Measurements from ENCODE around the gene SIX1.

The SIX1 gene

DNA sequence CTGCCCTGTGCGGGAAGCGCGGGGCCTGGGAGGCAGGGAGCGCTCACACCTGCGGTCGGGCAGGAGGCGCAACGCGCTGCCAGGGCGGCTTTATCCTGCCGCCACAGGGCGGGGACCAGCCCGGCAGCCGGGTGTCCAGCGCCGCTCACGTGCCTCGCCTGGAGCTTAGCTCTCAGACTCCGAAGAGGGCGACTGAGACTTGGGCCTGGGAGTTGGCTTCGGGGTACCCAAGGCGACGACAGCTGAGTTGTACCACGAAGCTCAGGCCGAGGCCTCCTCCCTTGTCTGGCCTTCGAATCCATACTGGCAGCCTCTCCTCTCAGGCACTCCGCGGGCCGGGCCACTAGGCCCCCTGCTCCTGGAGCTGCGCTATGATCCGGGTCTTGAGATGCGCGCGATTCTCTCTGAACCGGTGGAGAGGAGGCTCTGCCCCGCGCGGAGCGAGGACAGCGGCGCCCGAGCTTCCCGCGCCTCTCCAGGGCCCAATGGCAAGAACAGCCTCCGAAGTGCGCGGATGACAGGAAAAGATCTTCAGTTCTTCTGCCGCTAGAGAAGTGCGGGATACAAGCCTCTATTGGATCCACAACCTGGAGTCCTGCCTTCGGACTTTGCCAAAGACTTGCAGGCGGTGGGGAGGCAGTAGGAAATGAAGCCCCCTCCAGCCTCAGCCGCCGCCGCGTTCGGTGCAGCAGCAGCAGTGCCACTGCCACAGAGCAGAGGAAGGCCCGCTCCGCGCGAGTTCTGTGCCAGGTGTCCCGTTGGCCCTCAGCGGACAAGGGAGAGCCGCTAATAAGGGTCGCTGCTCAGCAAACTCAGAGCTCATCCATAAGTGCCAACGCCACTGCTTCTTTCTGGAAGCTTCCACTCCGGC lies 6.8 kb downstream of the SIX1 start:
- DNase-seq (ENCODE audit: low spot score) = no peak

DNA sequence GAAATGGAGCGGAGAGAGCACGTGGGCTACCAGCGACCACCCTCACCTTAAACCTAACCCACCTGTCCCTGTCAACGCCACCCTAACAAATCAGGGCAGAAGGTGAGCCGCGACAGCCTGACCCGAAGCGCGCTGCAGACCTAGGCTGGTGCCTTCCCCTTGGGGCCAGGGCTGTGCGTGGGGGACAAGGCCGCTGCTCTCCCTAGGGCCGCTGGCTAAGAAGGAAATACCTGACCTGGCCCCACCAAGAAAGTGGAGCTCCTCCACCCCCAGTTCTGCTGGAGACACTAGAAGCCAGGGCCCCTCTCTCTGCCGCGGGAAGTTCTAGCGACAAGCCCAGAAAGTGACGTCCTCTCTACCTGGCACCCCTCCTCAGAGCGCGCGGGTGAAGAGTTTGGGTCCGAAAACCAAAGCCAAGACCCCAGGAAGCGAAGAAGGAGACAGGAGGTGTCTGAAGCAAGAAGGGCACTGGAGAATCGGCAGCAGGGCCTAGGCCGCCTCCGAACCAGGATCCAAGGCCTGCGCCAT lies 7.5 kb downstream of the SIX1 start:
- no peak for DNase-seq (ENCODE audit: low spot score)

DNA sequence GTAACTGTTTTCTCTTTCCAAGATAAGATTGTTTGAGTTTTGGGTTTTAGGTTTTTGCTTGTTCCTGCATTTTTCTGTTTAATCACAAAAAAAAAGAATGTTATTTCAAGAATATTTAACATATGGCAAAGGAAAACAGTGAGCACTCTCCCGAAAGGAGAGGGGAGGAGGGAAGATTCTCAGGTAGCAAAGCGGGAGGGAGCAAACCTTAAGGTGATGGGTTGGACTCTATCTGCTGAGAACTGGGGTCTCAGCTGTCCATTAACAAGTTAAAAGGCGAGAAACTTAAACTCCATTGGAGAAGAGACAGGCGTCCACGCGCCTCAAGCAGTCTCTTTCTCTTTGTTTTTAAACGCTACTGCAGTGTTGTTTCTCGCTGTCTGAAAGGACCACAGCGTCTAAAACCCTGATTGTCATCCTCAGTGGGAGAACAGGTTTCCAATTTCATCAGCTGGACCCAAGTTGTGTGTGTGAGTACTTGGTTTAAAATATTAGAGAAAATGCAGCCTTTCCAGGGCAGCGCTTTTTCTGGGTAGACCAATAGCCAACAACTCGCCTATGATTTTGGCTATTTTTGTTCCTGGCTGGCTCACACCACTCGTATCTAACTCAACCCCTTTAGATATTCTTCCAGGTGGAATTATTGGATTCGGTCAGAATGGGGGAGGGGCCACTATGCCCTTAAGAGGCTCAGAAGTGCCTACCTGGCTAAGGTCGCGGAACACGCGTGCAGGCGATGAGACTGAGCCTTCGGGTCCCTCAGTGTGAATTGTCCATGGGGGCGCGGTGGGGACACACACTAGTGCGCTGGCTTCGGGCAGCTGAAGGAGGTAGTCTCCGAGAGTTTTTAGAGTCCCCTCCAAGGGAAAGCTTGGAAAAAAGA lies 8.2 kb downstream of the SIX1 start:
- DNase-seq (ENCODE audit: low spot score) = no peak

DNA sequence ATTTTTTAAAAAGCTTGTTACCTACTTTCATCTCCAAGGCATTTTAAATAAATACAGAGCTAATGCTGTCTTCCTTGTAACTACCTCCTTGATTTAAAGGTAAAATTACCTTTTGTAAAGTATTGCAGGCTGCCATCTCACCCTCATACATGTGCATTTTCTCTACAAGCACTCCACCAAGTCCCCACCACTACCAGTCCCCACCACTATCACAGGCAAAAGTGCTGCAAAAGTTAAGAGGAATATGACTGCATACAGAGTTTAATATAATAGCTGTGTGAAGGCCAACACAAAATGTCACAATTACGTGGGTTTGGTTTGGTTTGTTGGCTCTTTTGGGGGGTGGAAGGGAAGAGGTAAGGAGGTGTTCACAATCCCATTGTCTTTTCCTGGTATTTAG lies 9.6 kb downstream of the SIX1 start:
- no peak for DNase-seq (ENCODE audit: low spot score)

DNA sequence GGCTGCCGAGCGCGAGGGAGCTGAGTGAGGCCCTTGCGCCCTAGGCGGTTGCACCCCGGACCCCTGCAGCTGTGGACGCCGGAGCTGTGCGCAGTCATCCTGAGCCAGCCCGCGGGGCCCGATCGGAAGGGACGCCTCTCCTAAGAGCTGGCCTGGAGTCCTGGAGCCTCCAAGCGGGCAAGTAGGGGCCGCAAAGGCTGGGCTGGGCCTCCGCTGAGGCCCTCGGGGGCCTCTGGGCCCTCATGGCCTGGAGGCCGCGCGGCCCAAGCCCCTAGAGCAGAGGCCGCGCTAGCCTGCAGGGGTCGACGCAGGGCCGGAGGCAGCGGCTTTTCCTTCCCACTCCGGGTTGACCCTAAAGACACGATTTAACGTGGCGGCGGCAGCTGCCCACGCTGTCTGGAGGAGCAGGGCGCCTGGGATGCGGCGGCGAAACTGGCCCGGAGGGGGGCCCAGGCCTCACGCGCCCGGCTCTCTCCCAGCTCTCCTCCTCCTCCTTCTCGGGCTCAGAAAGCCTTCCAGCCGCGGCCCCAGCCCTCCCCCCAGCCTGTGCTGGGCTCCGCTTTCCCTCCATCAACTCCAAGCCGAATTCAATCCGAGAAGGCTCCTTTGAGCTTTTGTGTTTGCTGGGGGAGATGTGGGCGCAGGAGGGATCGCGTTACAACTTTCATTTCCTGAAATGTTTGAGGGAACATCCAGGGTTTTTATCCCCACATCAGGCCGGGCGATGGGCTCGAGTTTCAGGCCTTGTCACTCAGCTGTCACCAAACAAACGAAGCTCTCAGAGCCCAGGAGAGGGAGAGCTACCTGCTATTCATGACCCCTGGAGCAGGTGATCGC lies 11.6 kb downstream of the SIX1 start:
- DNase-seq (ENCODE audit: low spot score) = peak; percentile 42

DNA sequence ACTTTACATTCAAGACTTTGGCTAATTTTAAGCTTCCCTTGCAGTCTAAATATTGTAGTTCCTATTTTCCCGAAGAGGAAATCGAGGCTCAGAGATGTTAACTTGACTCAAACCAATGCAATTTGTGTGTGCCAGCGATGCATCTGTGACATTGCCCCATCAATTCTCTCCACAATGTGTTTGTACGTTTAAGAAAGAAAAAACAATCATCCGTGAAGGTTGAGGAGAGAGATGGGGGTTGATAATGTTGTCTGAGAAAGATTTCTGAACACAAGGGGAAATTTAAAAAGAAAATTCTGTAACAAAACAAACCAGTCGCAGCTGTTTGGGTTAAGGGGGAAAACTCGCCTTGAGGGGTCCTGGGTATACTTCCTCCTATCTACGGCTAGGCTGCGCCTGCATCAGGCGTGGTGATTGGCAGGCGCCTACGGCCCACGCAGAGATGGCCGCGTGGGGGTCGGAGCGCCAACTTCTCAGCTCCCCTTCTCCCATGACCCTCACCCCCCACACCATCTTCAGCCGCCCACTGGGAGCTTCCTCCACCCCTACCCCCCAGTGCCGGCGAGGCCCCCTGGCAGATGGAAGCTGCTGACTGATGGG lies 12.3 kb downstream of the SIX1 start:
- no peak for DNase-seq (ENCODE audit: low spot score)

DNA sequence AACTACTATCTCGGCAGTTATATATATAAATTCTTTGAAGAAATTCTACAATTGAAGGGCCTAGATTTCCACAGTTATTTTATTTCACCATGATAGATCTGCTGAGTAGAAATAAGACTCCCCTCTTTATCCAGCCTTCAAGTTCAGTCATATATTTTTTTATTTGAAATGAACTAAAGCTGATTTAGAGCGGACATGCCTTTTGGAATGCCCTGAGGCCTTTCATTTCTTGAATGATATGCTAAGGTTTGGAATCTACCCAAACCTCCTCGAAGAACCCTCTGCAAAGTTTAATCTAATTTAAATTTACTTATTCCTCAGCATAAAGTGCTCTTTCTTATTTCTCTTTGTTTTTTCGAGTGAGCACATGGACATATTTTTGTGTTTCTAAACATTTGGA lies 15.1 kb downstream of the SIX1 start:
- DNase-seq (ENCODE audit: low spot score) = no peak

DNA sequence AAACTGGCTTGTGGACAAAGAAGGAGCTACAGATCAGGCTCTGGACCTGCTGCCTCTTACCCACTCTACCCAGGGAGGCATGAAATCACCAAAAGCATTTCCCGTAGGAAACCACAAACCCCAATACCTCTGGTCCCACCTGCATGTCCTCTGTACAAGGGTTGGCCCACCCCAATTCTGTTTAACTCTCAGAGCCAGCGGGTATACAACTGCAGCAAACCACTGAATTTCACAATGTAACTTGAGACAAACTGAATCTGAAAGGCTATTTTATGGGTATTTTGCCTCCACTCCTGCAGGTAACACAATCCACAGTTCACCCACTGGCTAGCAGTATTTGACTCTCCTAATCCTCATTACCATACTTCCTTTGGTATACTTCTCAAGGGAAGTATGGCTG lies 16.5 kb downstream of the SIX1 start:
- DNase-seq (ENCODE audit: low spot score) = no peak

DNA sequence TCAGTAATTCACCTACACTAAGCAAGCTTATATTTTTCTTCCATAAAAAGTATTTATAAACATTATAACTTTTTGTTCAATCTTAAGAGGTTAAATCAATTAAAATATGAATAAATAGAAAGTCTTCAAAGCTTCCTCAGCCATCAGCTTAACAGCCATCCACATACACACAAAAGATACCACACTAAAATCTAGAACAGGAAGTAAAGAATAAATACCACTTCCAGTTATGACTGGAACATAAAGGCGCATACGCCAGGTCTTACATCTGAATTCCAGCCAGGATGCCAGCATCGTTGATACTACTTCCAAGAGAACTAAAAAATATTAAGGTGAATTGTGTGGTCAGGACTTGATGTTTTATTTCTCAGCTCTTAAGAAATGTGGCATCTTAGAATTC lies 17.0 kb downstream of the SIX1 start:
- DNase-seq (ENCODE audit: low spot score) = no peak

DNA sequence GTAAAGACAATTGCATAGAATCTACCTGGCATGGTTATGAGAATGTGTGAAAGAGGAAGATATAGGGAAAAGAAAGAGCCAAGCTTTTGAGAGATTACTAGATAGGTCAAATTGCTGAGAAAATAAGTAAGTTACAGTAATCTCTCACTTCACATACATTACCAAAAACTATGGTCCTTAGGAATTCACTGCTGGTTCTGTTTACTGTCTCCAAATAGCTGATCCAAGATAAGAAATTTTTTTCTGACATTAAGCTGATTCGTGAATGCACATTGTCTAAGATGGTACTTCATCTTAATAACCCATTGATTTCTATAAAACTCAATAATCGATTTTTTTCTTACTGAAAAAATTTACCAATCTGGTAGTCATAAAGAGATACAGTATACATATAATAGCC lies 17.4 kb downstream of the SIX1 start:
- no peak for DNase-seq (ENCODE audit: low spot score)

DNA sequence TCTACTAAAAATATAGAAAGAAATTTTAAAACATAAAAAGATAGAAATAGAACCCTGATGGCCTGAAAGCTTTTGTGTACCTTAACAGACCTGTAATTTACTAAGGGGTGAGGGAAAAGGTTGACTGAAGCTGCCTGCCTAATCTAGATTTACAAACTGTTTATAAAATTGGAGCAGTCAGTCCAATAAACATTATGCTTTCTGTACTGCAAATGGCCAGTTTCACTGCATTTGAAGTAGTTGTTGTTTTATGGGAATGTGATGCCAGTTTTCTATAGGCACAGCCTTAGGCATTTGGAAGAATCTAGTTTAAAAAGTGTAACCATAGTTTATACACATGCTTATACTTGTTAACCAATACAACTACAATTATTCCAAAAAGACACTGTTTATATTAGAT lies 19.1 kb downstream of the SIX1 start:
- no peak for DNase-seq (ENCODE audit: low spot score)

DNA sequence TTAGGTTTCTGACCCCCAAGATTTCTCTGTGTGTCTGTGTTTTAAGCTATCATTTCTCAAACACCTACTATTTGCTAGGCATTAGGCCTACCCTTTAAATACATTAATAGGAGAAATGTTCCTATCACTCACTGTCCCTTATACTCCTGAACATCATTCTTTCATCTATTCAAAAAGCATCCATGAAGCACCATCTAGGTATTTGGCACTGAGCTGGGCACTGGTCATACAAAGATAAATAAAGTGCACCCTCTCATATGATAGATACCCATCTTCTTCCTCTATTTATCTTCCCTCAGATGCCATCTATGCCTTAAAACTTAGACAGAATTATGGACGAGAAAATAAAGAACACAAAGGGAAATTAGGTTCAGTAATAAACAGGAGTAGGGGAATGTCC lies 20.4 kb downstream of the SIX1 start:
- no peak for DNase-seq (ENCODE audit: low spot score)

DNA sequence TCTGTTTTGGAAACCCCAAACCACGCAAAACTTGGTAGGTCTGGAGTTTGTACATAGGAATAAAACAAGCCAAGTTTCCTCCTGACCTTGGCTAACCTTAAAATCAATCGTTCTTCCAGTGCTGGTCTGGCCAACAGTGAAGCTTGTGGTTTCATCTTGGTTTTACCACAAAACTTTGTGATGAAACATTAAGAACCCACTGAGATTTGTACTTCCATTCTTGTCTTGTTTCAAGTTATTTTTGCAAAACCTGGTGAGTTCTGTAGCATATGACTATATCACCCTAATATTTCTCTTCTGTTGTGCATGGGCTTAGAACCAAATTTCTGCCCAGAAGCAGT lies 26.4 kb downstream of the SIX1 start:
- peak; percentile 7 for DNase-seq (ENCODE audit: low spot score)

DNA sequence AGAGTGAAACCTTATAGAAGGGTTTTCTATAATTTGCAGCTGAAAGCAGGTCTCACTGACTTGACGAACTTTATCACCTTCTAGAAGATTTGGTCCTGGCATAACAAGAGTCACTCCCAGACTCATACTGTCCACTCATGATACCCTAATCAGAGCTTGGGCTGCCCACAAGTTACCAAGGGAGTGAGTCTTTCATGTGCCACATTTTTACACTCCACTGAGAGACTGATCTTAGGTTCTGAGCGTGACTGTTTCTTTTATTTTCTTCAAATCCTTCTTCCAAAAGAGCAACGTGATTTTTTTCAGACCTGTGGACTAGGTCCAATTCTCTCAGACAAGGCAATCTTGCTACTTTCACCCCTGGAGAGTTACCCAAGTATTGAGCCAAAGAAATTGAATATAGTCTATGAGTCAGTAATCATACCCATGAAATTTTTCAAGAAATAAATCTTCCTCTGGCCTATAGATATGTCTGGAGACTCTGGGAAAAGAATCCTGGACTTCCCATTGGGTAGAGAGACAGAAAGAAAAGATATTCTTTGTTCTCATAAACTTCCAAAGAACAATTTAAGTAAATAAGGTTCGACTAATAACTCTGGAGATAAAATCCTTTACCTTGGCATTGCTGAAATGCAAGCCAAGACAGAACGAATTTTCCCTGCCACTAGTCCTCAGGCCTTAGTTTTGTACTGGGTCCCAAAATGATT lies 26.9 kb downstream of the SIX1 start:
- no peak for DNase-seq (ENCODE audit: low spot score)

DNA sequence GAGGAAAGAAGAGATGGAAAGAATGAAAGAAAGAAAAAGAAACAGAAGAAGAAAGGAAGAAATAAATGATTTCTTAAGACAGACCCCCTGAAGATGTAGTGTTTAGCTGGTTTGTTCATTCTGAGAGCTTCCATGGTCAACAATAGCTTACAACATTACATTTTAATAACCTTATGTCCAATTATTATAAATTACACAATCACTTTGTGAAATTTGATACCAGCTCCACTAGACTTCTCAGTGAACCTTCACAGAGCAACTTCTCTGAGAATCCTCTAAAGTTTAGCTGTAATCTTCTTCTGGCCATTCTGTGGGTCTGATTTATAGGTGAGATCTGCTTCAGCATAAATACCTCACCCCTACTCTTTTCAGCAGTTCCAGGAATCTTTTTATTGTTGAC lies 27.9 kb downstream of the SIX1 start:
- DNase-seq (ENCODE audit: low spot score) = no peak

DNA sequence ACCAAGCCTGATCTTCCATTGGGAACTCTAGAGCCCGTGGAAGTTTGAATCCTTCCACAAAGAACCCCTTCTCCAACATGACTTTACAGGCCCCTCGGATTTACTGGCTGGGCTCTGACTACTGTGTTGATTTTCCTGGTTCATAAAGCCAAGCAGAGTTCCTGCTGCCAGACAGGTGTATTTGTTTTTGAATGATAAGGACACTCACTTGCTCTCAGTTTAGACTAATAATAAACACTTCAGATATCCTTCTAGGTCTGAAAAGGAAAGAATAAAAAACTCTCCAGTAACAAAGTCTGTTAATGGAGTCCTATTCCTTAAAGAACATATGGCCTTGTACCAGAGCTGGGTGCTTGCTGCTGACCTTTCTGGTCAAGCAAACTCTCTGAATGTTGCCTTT lies 31.0 kb downstream of the SIX1 start:
- no peak for DNase-seq (ENCODE audit: low spot score)

DNA sequence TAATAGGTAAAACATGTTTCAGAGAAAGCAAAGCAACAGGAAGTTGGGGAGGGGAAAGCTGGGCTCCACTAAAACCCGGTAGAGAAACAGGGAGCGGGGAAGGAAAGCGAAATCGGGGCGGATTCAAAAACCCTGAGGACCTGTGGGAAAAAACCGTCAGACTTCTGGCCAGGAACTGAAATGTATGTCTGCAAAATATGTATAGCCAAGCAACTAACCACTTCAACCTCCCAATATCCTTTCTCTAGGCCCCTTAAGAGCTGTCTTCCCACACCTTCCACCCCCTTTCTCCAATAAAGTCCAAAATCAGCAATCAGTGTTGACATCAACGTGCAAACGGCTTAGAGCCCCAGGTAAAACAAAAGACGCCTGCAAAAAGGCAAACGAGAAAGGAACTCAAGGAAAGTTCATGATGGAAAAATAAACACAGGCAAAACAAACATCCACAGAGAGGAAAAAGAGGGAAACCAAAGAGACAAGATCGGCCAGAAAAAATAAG lies 32.8 kb downstream of the SIX1 start:
- no peak for DNase-seq (ENCODE audit: low spot score)

DNA sequence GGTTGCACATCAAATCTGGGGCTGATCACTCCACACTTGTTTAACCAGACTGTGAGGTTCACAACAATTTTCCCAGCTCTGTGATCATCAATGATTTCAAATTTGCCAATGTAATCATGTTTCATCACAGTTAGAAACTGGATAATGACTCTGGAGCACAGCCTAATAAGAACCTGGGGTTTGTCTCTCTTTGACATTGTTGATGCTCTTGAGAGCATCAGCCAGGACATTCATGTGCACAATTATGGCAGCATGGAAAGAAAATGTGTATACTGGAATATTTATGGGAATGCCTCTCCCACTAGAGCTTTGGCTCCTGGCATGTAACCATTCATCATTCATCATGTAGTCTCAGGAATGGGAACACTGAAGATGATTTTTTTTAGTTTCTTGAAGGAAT lies 47.0 kb downstream of the SIX1 start:
- DNase-seq (ENCODE audit: low spot score) = no peak

DNA sequence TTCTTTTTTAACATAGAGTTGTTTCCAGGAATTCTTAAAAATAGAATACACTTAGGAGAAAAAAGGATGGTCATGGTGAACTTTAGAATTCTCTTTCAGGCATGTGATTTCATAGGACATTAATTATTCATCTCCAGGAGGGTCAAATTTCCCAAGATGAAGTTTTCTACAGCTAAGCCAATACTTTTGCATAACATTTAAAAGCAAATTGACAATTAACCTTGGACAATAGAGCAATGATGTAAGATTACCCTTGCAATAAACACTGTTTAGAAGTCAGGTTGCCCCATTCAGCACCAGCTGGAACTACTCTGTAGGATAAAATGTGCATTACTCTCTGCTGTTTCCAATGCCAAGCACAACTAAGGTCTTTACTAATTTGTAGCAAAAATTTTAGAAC lies 49.5 kb downstream of the SIX1 start:
- DNase-seq (ENCODE audit: low spot score) = no peak

DNA sequence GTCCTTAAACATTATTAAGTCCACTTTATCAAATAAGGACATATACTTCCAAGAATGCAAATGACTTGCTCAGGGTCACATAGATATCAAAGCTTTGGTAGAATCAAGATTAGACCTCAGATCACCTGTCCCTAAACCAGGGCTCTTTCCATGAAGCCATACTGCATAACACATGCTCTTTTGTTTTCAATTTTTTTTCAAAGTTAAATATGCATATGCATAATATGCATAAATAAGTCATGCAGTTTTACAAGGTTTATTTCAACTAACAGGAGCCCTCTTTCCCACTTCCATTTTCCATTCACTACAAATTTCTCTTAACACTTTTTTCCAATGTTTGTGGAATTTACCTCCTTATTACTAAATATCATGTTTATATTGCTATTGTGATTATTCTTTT lies 53.1 kb downstream of the SIX1 start:
- DNase-seq (ENCODE audit: low spot score) = no peak

DNA sequence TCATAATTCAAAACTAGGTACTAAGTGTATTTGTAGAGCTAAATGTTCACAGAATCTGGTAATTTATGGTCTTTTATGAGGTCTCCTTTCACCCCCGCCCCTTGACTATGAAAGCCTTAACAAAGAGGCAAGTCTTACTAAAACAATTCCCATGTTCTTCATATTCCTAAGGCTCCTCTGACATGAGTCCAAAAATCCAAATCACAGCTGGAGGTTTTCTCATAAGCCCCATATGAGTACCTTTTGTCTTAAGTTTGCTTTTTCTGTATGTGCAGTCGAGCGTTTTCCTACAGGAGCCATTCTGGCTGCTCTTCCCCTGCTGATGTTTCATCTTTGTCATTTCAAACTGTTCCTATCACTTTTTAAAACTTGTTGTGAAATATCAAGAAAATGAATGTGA lies 55.2 kb downstream of the SIX1 start:
- DNase-seq (ENCODE audit: low spot score) = no peak

Measured in kidney tubule cell (primary cell).